ENCODE results near the gene ZNF654.

DNA sequence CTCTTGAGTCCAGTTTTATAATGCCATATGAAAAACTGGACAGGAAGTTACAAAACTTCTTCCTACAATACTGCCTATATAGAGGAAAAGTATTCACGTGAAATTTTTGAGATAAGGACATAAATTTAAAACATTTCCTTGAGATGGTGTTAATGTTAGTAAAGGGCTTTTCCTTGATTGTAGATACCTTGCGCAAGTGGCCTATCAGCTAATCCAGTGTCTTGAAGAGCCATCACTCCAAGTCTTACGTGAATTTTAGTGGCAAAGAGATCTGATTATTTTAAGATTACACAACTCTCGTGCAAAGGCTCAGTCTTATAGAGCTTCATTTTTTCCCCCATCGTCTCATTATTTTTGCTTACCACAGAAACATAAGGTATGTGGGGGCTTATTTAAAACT, 109.1 kb downstream of the ZNF654 start:
- TF ChIP-seq, protein P1, sequence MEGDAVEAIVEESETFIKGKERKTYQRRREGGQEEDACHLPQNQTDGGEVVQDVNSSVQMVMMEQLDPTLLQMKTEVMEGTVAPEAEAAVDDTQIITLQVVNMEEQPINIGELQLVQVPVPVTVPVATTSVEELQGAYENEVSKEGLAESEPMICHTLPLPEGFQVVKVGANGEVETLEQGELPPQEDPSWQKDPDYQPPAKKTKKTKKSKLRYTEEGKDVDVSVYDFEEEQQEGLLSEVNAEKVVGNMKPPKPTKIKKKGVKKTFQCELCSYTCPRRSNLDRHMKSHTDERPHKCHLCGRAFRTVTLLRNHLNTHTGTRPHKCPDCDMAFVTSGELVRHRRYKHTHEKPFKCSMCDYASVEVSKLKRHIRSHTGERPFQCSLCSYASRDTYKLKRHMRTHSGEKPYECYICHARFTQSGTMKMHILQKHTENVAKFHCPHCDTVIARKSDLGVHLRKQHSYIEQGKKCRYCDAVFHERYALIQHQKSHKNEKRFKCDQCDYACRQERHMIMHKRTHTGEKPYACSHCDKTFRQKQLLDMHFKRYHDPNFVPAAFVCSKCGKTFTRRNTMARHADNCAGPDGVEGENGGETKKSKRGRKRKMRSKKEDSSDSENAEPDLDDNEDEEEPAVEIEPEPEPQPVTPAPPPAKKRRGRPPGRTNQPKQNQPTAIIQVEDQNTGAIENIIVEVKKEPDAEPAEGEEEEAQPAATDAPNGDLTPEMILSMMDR (IDR thresholded peaks at IDR 0.05), result no peak
- TF ChIP-seq POLR2AphosphoS5 (IDR thresholded peaks at IDR 0.05) (no peak), EP300 (IDR thresholded peaks at IDR 0.05) (no peak)

Measured in esophagus muscularis mucosa (tissue), 4 donors.